Subcutaneous adipose tissue (tissue), 4 donors: Measurements from ENCODE around the gene ACADL. TPM values are rescaled to one million over a fixed set of nuclear protein-coding genes. Genes with fewer than 3 reads are reported as not detected.

ENCODE experiments used
- CTCF ChIP-seq: fragments of 450-650 bp; IDR thresholded peaks from one replicate; pipeline ENCODE4 v1.5.1; 2016; ENCODE audit warnings: low read depth, mild to moderate bottlenecking, control low read depth, antibody characterized with exemption, moderate library complexity
- small RNA-seq: library from RNA; depleted of rRNA; stranded (forward); fragments of <200 nt; gene quantifications from one replicate; pipeline ENCODE3, GENCODE V24; 2016
- total RNA-seq, 4 donors: library from RNA; depleted of rRNA; stranded (reverse); fragments of >200 nt; gene quantifications; one replicate each; pipeline ENCODE4 v1.1.0, GENCODE V29; 2016

ACADL gene
- total RNA-seq, 4 donors from 2014 or later = 15.3 to 41.8 (median 21.7) TPM

- TF ChIP-seq CTCF = no peak
Observed at GRCh38 chr2:210162466-210163124, 62.7 kb downstream of the ACADL start.

- no peak for TF ChIP-seq CTCF
Observed at GRCh38 chr2:210159059-210159458, 66.2 kb downstream of the ACADL start.

- no peak for TF ChIP-seq CTCF
Observed at GRCh38 chr2:210158236-210158635, 67.0 kb downstream of the ACADL start.

GRCh38 chr2:210157526-210157925, 67.7 kb downstream of the ACADL start:
- no peak for TF ChIP-seq CTCF

GRCh38 chr2:210147614-210148013, 77.6 kb downstream of the ACADL start:
- no peak for TF ChIP-seq CTCF

Small RNAs within 50 kb of the gene (small RNA-seq; reads per million reads assigned to genes)
- gene RF00019 = 0.49 reads per million

Other genes starting within 250 kb of the ACADL start
- gene RPE, start 222.8 kb downstream of the ACADL start, total RNA-seq = 10 to 100 TPM; 42.0 to 64.4 (median 51.4) TPM
- gene KANSL1L, start 54.0 kb downstream of the ACADL start, total RNA-seq = 10 to 100 TPM; 35.5 to 75.7 (median 49.1) TPM
- not detected for gene MYL1, start 89.7 kb upstream of the ACADL start, total RNA-seq